ENCODE results near the gene HES2. TPM values are rescaled to one million over a fixed set of nuclear protein-coding genes. Genes with fewer than 3 reads are reported as not detected.
A peak's percentile ranks its signal among the peaks of the same experiment; 100 is the strongest.
"Not testable (repeated sequence)": the region's sequence is repeated elsewhere in the genome, so short reads cannot be mapped to it uniquely, and the experiment has no call there.

The HES2 gene
- total and polyA plus RNA-seq, 5 donors: 0.17 TPM; not detected in 4

- Histone ChIP-seq H3K9me3 (ENCODE audit: control insufficient read depth, low read length) (no peaks in the 10 kb centered on the region), H3K4me1 (ENCODE audit: control insufficient read depth, insufficient read depth, low read length) (no peaks in the 10 kb centered on the region), H3K4me3 (ENCODE audit: low read length) (no peak overlapping the region), H3K27ac (ENCODE audit: low read length) (no peak overlapping the region), H3K27me3 (ENCODE audit: control insufficient read depth, insufficient read depth) (no peaks in the 10 kb centered on the region)
- DNase-seq: peak in 2 of 3 donors; percentile 69 to 71
- ATAC-seq: no peak
- intact Hi-C loops (cut with DNase I): no loop called here
- 85% methylated on average over 13 of the region's 13 CpGs for WGBS
Observed at GRCh38 chr1:6462412-6463119, 42.8 kb upstream of the HES2 start.

- H3K27ac ChIP-seq (ENCODE audit: low read length): no peak overlapping the region
- H3K4me3 ChIP-seq (ENCODE audit: low read length): no peak overlapping the region
- ATAC-seq (no peak), DNase-seq (peak in 1 of 3 donors; percentile 62)
- no peaks in the 10 kb centered on the region for H3K27me3 ChIP-seq (ENCODE audit: control insufficient read depth, insufficient read depth)
- no peaks in the 10 kb centered on the region for H3K4me1 ChIP-seq (ENCODE audit: control insufficient read depth, insufficient read depth, low read length)
- intact Hi-C loops (cut with DNase I): no loop called here
- H3K9me3 ChIP-seq (ENCODE audit: control insufficient read depth, low read length): no peaks in the 10 kb centered on the region
- 76% methylated on average over 48 of the region's 48 CpGs for WGBS
Observed at GRCh38 chr1:6461538-6462411, 42.1 kb upstream of the HES2 start.

GRCh38 chr1:6461051-6461530, 41.4 kb upstream of the HES2 start:
- WGBS: 59% methylated on average over 40 of the region's 40 CpGs
- Histone ChIP-seq H3K4me1 (ENCODE audit: control insufficient read depth, insufficient read depth, low read length) (no peaks in the 10 kb centered on the region), H3K27me3 (ENCODE audit: control insufficient read depth, insufficient read depth) (no peaks in the 10 kb centered on the region), H3K4me3 (ENCODE audit: low read length) (peak overlapping the region; percentile 14), H3K27ac (ENCODE audit: low read length) (no peak overlapping the region), H3K9me3 (ENCODE audit: control insufficient read depth, low read length) (no peaks in the 10 kb centered on the region)
- ATAC-seq (peak in 1 of 2 donors; percentile 33), DNase-seq (peak in 2 of 3 donors; percentile 78 to 79)
- intact Hi-C loops (cut with DNase I): no loop called here

DNA sequence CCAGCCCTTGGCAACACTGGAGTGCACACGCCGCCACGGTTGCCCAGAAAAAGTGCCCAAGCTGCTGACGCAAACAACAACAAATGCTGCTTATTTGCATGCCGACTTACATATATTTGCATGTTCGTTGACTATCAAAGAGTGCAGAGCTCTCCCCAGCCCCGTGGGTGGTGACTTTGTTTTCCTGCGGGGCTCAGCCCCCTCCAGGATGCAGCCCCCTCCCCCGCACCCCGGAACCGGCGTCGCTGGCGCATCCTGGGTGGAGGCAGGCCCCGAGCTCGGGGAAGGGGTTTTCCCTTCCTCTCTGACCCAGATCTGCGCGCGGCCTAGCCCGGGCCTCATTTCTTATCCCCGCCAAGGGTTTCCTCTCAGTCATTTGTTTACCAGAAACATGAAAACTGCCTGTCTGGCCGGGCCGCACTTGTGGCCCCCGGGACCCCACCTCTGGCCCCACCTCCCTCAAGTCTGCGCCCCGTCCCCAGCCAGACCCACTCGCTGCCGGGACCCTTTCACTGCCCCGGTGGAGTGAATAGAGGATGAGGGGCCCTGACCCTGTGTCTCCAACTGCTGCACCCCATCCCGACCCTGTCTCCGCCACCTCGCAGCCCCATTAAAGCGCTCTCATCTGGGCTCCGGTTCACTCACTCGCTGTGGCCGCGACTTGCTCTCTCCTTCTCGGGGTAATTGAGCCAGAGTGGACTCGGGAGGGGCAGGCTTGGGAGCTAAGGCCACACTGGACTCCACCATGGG, 40.8 kb upstream of the HES2 start:
- ATAC-seq: peak in 1 of 2 donors; percentile 4
- peak in 2 of 3 donors; percentile 69 to 71 for DNase-seq
- WGBS: 18% methylated on average over 39 of the region's 39 CpGs
- H3K27me3 ChIP-seq (ENCODE audit: control insufficient read depth, insufficient read depth): no peaks in the 10 kb centered on the region
- H3K4me3 ChIP-seq (ENCODE audit: low read length): peak overlapping the region; percentile 14
- intact Hi-C loops (cut with DNase I): no loop called here
- H3K9me3 ChIP-seq (ENCODE audit: control insufficient read depth, low read length): no peaks in the 10 kb centered on the region
- H3K4me1 ChIP-seq (ENCODE audit: control insufficient read depth, insufficient read depth, low read length): no peaks in the 10 kb centered on the region
- H3K27ac ChIP-seq (ENCODE audit: low read length): no peak overlapping the region

- no peaks in the 10 kb centered on the region for H3K27me3 ChIP-seq (ENCODE audit: control insufficient read depth, insufficient read depth)
- H3K4me3 ChIP-seq (ENCODE audit: low read length): peak overlapping the region; percentile 14
- peak in 2 of 3 donors; percentile 66 to 68 for DNase-seq
- H3K4me1 ChIP-seq (ENCODE audit: control insufficient read depth, insufficient read depth, low read length): no peaks in the 10 kb centered on the region
- no peaks in the 10 kb centered on the region for H3K9me3 ChIP-seq (ENCODE audit: control insufficient read depth, low read length)
- intact Hi-C loops (cut with DNase I): no loop called here
- ATAC-seq: peak in 1 of 2 donors; percentile 15
- H3K27ac ChIP-seq (ENCODE audit: low read length): no peak overlapping the region
- WGBS: 15% methylated on average over 18 of the region's 18 CpGs
Observed at GRCh38 chr1:6459850-6460265, 40.1 kb upstream of the HES2 start.

DNA sequence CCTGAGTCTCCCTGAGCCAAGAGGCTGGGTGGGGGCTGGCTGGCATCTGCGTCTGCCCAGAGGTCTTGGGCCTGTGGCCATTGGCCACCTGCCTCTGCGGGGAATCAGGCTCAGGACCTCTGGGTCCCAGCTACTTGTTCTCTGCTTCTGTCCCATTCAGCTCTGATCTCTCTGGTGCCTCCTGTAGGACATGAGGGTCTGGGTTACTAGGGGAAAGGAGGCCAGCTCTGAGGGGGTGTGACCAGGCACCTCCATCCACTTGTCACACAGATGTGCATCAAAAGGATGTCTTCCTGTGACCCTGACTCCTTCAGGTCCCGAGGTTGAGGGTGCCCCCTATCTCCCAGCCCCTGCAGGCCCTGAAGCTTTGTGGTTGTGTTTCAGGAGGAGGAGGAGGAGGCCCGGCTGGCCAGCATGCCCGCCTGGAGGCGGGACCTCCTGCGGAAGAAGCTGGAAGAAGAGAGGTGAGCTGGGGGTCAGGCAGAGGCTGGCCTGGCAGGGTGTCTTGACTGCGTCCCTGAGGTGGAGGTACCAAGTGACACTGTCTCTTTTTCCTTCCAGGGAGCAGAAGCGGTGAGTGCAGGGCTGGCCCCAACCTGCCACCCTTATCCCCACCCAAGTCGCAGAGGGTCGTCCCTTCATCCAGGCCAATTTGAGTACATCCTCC, 37.2 kb upstream of the HES2 start:
- ATAC-seq: no peak
- no peaks in the 10 kb centered on the region for H3K9me3 ChIP-seq (ENCODE audit: control insufficient read depth, low read length)
- no peak overlapping the region for H3K27ac ChIP-seq (ENCODE audit: low read length)
- WGBS: 79% methylated on average over 11 of the region's 11 CpGs
- no peaks in the 10 kb centered on the region for H3K4me1 ChIP-seq (ENCODE audit: control insufficient read depth, insufficient read depth, low read length)
- H3K4me3 ChIP-seq (ENCODE audit: low read length): no peak overlapping the region
- peak in 1 of 3 donors; percentile 37 for DNase-seq
- intact Hi-C loops (cut with DNase I): no loop called here
- no peaks in the 10 kb centered on the region for H3K27me3 ChIP-seq (ENCODE audit: control insufficient read depth, insufficient read depth)

- H3K4me1 ChIP-seq (ENCODE audit: control insufficient read depth, insufficient read depth, low read length); intact Hi-C loops (cut with DNase I); H3K4me3 ChIP-seq (ENCODE audit: low read length); ATAC-seq; H3K27me3 ChIP-seq (ENCODE audit: control insufficient read depth, insufficient read depth); H3K27ac ChIP-seq (ENCODE audit: low read length); H3K9me3 ChIP-seq (ENCODE audit: control insufficient read depth, low read length); DNase-seq: not testable (repeated sequence)
- WGBS: 36% methylated on average over 58 of the region's 58 CpGs
Observed at GRCh38 chr1:6455752-6456520, 36.2 kb upstream of the HES2 start.

DNA sequence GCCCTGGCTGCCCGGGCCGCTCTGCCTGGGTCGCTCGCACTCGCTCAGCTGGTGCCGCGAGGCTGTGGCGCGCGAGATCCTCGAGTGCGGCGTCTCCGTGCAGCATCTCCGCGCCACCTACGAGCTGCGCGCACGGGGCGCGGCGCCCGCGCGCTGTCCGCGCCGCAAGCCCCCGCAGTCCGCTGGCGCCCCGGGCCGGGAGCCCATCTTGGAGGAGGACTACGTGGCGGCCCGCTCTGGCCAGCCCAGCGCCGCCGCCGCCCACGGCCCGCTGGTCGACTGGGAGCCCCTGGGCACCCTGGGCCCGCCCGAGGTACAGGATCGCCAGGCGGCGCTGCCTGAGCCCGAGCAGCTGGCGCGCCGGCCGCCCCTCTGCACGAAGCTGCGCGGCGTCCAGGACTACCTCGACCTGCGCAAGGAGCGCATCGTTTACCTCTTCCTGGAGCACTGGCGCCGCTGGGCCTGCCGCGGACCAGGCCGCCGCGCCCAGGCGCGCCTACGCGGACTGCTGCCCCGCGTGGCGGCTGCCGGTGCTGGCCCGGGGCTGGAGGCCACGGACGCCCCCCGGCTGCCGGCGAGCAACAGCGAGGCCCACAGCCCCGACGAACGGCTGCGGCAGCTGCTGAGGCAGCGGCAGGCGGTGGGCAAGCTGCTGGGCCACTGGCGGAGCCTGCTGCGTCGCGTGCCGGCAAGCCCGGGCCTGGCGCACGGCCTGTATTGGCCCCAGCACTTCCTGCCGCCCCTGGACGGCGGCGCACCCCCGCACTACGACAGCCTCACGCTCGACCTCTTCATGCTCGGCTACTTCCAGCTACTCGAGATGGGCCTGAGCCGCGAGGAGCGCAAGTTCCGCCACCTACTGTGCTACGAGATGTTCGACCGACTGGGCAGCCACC, 35.4 kb upstream of the HES2 start:
- no peak for ATAC-seq
- no peaks in the 10 kb centered on the region for H3K27me3 ChIP-seq (ENCODE audit: control insufficient read depth, insufficient read depth)
- intact Hi-C loops (cut with DNase I): no loop called here
- DNase-seq: peak in 1 of 3 donors; percentile 46
- H3K9me3 ChIP-seq (ENCODE audit: control insufficient read depth, low read length): no peaks in the 10 kb centered on the region
- H3K4me1 ChIP-seq (ENCODE audit: control insufficient read depth, insufficient read depth, low read length): no peaks in the 10 kb centered on the region
- H3K27ac ChIP-seq (ENCODE audit: low read length): no peak overlapping the region
- no peak overlapping the region for H3K4me3 ChIP-seq (ENCODE audit: low read length)
- WGBS: 5% methylated on average over 115 of the region's 115 CpGs

All from right cardiac atrium (tissue), 5 donors.